Rectal smooth muscle tissue (tissue), 1 donor: ENCODE measurements around the gene COX4I1.

ENCODE experiments used
- H3K27ac ChIP-seq: one replicate; pipeline ENCODE4 v1.7.0; 2013; ENCODE audit warnings: low read depth, low read length, inconsistent platforms
- H3K27me3 ChIP-seq: one replicate; pipeline ENCODE4 v1.7.0; 2013; ENCODE audit warnings: low read length; ENCODE audit not compliant: control insufficient read depth, insufficient read depth
- H3K36me3 ChIP-seq: one replicate; pipeline ENCODE4 v1.7.0; 2013; ENCODE audit warnings: low read length; ENCODE audit not compliant: control insufficient read depth, insufficient read depth
- H3K4me1 ChIP-seq: one replicate; pipeline ENCODE4 v1.7.0; 2013; ENCODE audit warnings: low read length; ENCODE audit not compliant: control insufficient read depth, insufficient read depth
- H3K4me3 ChIP-seq: one replicate; pipeline ENCODE4 v1.7.0; 2013; ENCODE audit warnings: low read length
- H3K9ac ChIP-seq: one replicate; pipeline ENCODE4 v1.7.0; 2013; ENCODE audit warnings: low read length

The COX4I1 gene

GRCh38 chr16:85799497-85800320 lies at the start of gene COX4I1, which contains the start of gene EMC8:
Gene COX4I1, plus strand, starts transcription at chr16:85799695. Its CDS starts 1,511 bp downstream, at chr16:85801206.
Gene EMC8, minus strand, starts transcription at chr16:85799544. Its CDS starts 249 bp downstream, at chr16:85799295.
- peaks cover 18% of the 10 kb centered on the region for H3K4me1 ChIP-seq
- H3K9ac ChIP-seq = peak within 1 kb of the TSS; percentile 85
- H3K27ac ChIP-seq = peak within 1 kb of the TSS; percentile 93
- H3K27me3 ChIP-seq = no peaks in the 10 kb centered on the region
- H3K4me3 ChIP-seq = peak within 1 kb of the TSS; percentile 98
- H3K36me3 ChIP-seq = peaks cover 18% of the 10 kb centered on the region

DNA sequence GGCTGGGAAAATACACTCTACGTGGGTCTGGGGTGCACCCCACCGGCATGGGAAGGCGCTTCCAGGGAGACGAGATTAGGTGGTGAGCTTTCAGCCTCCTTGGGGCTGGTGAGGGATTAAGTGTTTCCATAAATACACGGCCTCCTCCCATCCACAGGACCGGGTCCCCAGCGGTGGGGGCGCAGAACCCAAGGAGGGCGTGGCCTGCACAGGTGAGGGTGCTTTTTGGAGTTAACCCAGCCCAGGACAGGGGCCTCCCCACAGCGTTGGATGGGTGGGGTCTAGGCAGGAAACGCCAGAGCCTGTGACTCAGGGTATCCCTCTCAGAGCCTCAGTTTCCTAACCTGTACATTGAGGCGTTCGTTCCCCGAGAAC lies 49.7 kb upstream of the COX4I1 start:
- Histone ChIP-seq H3K27ac (no peak overlapping the region), H3K4me3 (peak overlapping the region; percentile 60), H3K4me1 (no peaks in the 10 kb centered on the region), H3K9ac (no peak overlapping the region), H3K27me3 (peaks cover 6% of the 10 kb centered on the region), H3K36me3 (no peaks in the 10 kb centered on the region)

- Histone ChIP-seq H3K27me3 (peaks cover 6% of the 10 kb centered on the region), H3K4me1 (no peaks in the 10 kb centered on the region), H3K4me3 (peak overlapping the region; percentile 60), H3K36me3 (no peaks in the 10 kb centered on the region), H3K9ac (no peak overlapping the region), H3K27ac (no peak overlapping the region)
Measured at GRCh38 chr16:85750146-85750826, 49.2 kb upstream of the COX4I1 start.

DNA sequence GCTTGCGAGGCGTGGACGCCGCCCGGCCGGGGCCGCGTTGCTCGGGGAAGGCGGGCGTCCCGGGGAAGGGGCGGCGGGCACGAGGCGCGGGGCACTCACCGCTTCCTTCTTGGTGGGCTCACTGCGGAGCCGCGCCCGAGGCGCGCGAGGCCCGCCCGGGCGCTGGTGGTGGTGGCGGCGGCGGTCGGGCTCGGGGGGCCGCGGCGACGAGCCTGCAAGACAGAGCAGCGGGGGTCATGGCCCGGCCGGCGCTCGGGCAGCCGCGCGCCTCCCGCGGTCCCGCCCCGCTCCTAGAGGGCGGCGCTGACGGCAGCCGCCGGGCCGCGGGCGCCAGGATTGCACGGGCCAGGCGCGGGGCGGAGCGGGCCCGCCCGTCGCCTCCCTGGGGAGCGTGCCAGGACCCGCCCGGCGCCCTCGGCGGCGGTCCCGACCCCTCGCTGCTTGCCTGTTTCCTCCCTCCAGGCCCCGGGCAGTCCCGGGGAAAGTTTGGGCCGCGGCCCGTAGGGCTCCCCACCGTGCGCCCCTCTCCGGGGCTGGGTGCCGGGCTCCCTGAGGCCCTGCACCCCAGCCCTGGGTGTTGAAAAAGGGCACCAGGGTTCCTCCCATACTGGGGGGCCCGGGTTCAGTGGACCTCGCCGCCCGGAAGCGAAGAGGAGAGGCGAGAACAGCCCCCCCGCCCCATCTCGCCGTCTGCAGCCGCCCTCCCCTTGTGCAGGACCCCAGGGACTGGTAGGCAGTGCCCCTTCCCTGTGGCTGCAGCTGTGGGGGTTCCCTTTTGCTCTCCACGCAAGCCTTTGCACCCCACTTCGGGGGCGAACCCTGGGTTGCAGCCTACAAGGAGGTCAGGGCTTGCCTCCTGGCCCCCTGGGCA lies 48.4 kb upstream of the COX4I1 start, which contains the start of gene C16orf74:
Gene C16orf74 (minus strand): TSS at position 270 of the 871 bp plus-strand sequence. CDS start 15,879 bp downstream, outside the sequence.
- no peak within 1 kb of the TSS for H3K27ac ChIP-seq
- H3K9ac ChIP-seq = no peak within 1 kb of the TSS

DNA sequence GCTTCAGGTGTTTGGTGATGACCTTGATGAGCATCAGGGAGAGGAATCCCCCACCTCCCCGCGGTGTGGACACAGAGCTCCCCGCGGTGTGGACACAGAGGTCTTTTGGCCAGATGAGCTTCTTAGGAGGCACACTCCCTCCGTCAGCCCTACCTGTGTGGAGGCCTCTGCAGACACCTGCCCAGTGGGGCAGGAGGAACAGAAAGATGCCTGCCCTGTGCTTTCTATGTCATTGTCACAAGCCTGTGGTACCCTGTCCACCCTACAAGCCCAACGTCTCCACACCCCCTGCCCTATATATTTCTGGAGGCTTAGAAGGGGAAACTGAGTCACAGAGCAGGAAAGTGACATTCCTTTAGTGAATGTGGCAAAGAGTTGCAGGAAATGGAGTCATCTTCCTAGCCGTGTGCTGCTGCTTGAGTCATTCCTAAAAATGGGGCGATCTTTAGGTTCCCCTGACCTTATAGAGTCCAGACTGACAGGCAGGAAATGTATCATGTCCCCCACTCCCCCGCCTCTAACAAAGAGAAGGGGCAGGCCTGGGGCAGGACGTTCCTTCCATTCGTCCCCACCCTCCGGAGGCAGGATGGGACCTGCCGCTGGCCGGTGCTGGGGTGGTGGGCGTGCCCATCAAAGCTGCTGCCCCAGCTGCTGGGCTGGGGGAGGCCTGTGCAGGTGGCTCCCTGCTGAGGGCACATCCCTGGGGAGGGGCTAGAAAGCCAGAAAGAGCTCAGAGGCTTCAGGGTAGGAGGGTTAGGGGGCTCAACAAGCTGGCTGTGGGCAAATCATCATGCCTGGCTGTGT lies 47.6 kb upstream of the COX4I1 start:
- Histone ChIP-seq H3K27me3 (peaks cover 6% of the 10 kb centered on the region), H3K27ac (no peak overlapping the region), H3K36me3 (no peaks in the 10 kb centered on the region), H3K9ac (no peak overlapping the region), H3K4me3 (no peak overlapping the region), H3K4me1 (no peaks in the 10 kb centered on the region)

More for the DNA sequence above, 48.4 kb upstream of the COX4I1 start, which contains the start of gene C16orf74:
- Histone ChIP-seq H3K36me3 (no peaks in the 10 kb centered on the region), H3K27me3 (peaks cover 6% of the 10 kb centered on the region), H3K4me1 (no peaks in the 10 kb centered on the region), H3K4me3 (peak within 1 kb of the TSS; percentile 60)

GRCh38 chr16:85752511-85753420 lies 46.7 kb upstream of the COX4I1 start:
- no peak overlapping the region for H3K9ac ChIP-seq
- no peak overlapping the region for H3K4me3 ChIP-seq
- no peaks in the 10 kb centered on the region for H3K4me1 ChIP-seq
- no peaks in the 10 kb centered on the region for H3K36me3 ChIP-seq
- no peak overlapping the region for H3K27ac ChIP-seq
- H3K27me3 ChIP-seq = peaks cover 6% of the 10 kb centered on the region

DNA sequence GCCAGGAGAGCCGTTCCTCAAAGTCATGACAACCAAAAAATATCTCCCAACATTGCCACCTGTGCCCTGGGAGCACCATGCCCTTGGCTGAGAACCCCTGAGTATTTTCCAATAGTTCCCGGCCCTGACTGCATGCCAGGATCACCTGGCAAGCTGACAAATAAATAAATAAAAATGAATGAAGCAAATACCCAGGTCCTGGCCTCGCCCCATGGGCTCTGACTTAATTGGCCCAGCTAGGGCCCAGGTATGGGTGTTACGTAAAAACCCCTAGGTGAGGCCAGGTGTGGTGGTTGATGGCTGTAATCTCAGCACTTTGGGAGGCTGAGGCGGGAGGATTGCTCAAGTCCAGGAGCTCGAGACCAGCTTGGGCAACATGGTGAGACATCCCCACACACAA lies 45.9 kb upstream of the COX4I1 start:
- Histone ChIP-seq H3K4me1 (no peaks in the 10 kb centered on the region), H3K27me3 (peaks cover 6% of the 10 kb centered on the region), H3K4me3 (no peak overlapping the region), H3K36me3 (no peaks in the 10 kb centered on the region), H3K27ac (no peak overlapping the region), H3K9ac (no peak overlapping the region)

DNA sequence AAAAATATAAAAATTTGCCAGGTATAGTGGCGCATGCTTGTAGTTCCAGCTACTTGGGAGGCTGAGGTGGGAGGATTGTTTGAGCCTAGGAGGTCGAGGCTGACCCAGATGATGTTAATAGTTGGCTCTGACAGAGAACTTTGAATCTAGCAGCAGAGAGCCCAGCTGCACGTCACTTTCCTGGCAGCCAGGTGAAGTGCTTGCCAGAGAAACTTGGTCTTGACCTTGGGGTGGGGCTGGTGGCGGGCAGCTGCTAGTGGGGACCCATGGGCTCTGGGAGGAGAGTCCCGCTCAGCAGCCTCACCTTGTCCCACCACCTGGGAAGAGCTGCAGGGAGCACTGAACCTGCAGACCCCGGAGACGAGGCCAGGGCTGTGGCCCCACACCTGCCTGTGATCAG lies 45.5 kb upstream of the COX4I1 start:
- H3K4me1 ChIP-seq = no peaks in the 10 kb centered on the region
- H3K27ac ChIP-seq = no peak overlapping the region
- H3K4me3 ChIP-seq = no peak overlapping the region
- no peak overlapping the region for H3K9ac ChIP-seq
- peaks cover 6% of the 10 kb centered on the region for H3K27me3 ChIP-seq
- H3K36me3 ChIP-seq = no peaks in the 10 kb centered on the region

DNA sequence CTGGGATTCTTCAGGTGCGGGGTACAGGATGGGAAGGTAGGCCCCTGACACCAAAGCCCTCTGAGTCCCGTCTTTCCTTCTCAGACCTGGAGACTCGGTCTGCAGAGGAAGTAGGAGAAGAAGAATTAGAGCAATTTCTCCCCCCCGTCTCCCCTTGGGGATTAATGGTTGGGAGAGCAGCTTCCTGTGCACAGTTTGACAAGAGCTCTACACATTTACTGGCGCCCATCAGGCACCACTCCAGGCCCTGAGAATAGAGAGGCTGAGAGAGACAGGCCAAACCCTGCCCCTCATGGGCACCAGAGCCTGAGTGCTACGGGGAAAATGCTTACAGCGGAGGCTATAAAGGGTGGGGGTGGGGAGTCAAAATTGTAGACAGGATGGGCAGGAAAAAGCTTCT lies 45.1 kb upstream of the COX4I1 start:
- Histone ChIP-seq H3K27me3 (peaks cover 6% of the 10 kb centered on the region), H3K9ac (no peak overlapping the region), H3K27ac (no peak overlapping the region), H3K4me1 (no peaks in the 10 kb centered on the region), H3K36me3 (no peaks in the 10 kb centered on the region), H3K4me3 (no peak overlapping the region)

GRCh38 chr16:85755929-85756768 lies 43.3 kb upstream of the COX4I1 start:
- Histone ChIP-seq H3K36me3 (no peaks in the 10 kb centered on the region), H3K27ac (no peak overlapping the region), H3K4me3 (no peak overlapping the region), H3K9ac (no peak overlapping the region), H3K27me3 (peaks cover 6% of the 10 kb centered on the region), H3K4me1 (no peaks in the 10 kb centered on the region)
